Tibial nerve (tissue), 4 donors: ENCODE results near the gene IGF1R.

Experiments used
- CTCF ChIP-seq, 5 experiments: fragments of 200-600 bp in 3 of 5; fragments of 450-650 bp in 2 of 5; sonication (generic) in 3 of 5; IDR thresholded peaks; one replicate each; pipeline ENCODE4 v1.5.1; 2016 to 2019; ENCODE audit warnings: antibody characterized with exemption in 5 of 5, mild to moderate bottlenecking in 3 of 5, moderate library complexity in 2 of 5
- EP300 ChIP-seq, 2 donors: sonication (generic); formaldehyde crosslinking; IDR thresholded peaks; one replicate each; pipeline ENCODE4 v1.6.1; 2017; ENCODE audit warnings: antibody characterized with exemption in 2 of 2, mild to moderate bottlenecking in 1 of 2

GRCh38 chr15:98733098-98733497 lies 84.8 kb downstream of the IGF1R start:
- TF ChIP-seq CTCF (IDR thresholded peaks at IDR 0.05) (no peak), EP300 (IDR thresholded peaks at IDR 0.05) (no peak)
